Trophoblast cell (in vitro differentiated cells and primary cell): Measurements from ENCODE around the gene PIK3CB.

ENCODE experiments used
- DNase-seq, 2 donors: peaks; one replicate each; pipeline ENCODE4 v3.0.0-alpha.2; 2016
- H2AFZ ChIP-seq: 2 replicates; pipeline ENCODE4 v1.6.1; 2013; ENCODE audit warnings: low read length, moderate library complexity, mild to moderate bottlenecking; ENCODE audit not compliant: insufficient read depth, poor library complexity
- H2AK5ac ChIP-seq: 2 replicates; pipeline ENCODE4 v1.6.1; 2013; ENCODE audit warnings: mild to moderate bottlenecking, low read length
- H2BK120ac ChIP-seq: 2 replicates; pipeline ENCODE4 v1.6.1; 2013; ENCODE audit warnings: low read length, mild to moderate bottlenecking, moderate library complexity; ENCODE audit not compliant: insufficient read depth, poor library complexity
- H2BK12ac ChIP-seq: 2 replicates; pipeline ENCODE4 v1.6.1; 2013; ENCODE audit warnings: mild to moderate bottlenecking, low read length, moderate library complexity
- H2BK5ac ChIP-seq: 2 replicates; pipeline ENCODE4 v1.6.1; 2013; ENCODE audit warnings: low read length, low read depth, moderate library complexity, mild to moderate bottlenecking; ENCODE audit not compliant: poor library complexity
- H3K14ac ChIP-seq: 2 replicates; pipeline ENCODE4 v1.6.1; 2013; ENCODE audit warnings: mild to moderate bottlenecking, low read length
- H3K18ac ChIP-seq: 2 replicates; pipeline ENCODE4 v1.6.1; 2013; ENCODE audit warnings: mild to moderate bottlenecking, low read length
- H3K23ac ChIP-seq: 2 replicates; pipeline ENCODE4 v1.6.1; 2013; ENCODE audit warnings: low read length
- H3K27ac ChIP-seq: 2 replicates; pipeline ENCODE4 v1.5.1; 2013; ENCODE audit warnings: low read depth, mild to moderate bottlenecking, inconsistent platforms, low read length, moderate library complexity
- H3K27me3 ChIP-seq: 2 replicates; pipeline ENCODE4 v1.6.1; 2013; ENCODE audit warnings: inconsistent platforms, mild to moderate bottlenecking, low read length, moderate library complexity; ENCODE audit not compliant: insufficient read depth
- H3K36me3 ChIP-seq, 2 experiments: 1 replicate in 1 of 2; 2 replicates in 1 of 2; pipeline ENCODE4 v1.6.1; 2013; ENCODE audit warnings: low read length in 2 of 2, mild to moderate bottlenecking in 2 of 2, moderate library complexity in 1 of 2; ENCODE audit not compliant: insufficient read depth in 2 of 2, control insufficient read depth in 1 of 2
- H3K4ac ChIP-seq: 2 replicates; pipeline ENCODE4 v1.6.1; 2013; ENCODE audit warnings: low read depth, mild to moderate bottlenecking, low read length, moderate library complexity
- H3K4me1 ChIP-seq, 2 experiments: 1 replicate in 1 of 2; 2 replicates in 1 of 2; pipeline ENCODE4 v1.6.1; 2013; ENCODE audit warnings: low read length in 2 of 2, mild to moderate bottlenecking in 2 of 2, moderate library complexity in 1 of 2; ENCODE audit not compliant: insufficient read depth in 2 of 2, control insufficient read depth in 1 of 2
- H3K4me2 ChIP-seq: 2 replicates; pipeline ENCODE4 v1.6.1; 2013; ENCODE audit warnings: inconsistent platforms, mild to moderate bottlenecking, low read length, moderate library complexity
- H3K4me3 ChIP-seq: 2 replicates; pipeline ENCODE4 v1.5.1; 2013; ENCODE audit warnings: mild to moderate bottlenecking, low read depth, low read length, inconsistent platforms
- H3K79me1 ChIP-seq: one replicate; pipeline ENCODE4 v1.6.1; 2013; ENCODE audit warnings: low read length
- H3K79me2 ChIP-seq: 2 replicates; pipeline ENCODE4 v1.6.1; 2013; ENCODE audit warnings: low read length, mild to moderate bottlenecking; ENCODE audit not compliant: control insufficient read depth, insufficient read depth, poor library complexity
- H3K9ac ChIP-seq: 2 replicates; pipeline ENCODE4 v1.6.1; 2013; ENCODE audit warnings: mild to moderate bottlenecking, low read length
- H3K9me3 ChIP-seq: 2 replicates; pipeline ENCODE4 v1.6.1; 2013; ENCODE audit warnings: low read depth, mild to moderate bottlenecking, control low read depth, inconsistent platforms, low read length; ENCODE audit not compliant: insufficient read depth
- H4K12ac ChIP-seq: 2 replicates; pipeline ENCODE4 v1.6.1; 2013; ENCODE audit warnings: low read depth, mild to moderate bottlenecking, low read length, moderate library complexity
- H4K8ac ChIP-seq: 2 replicates; pipeline ENCODE4 v1.6.1; 2013; ENCODE audit warnings: low read depth, mild to moderate bottlenecking, low read length, moderate library complexity
- H4K91ac ChIP-seq: one replicate; pipeline ENCODE4 v1.6.1; 2013; ENCODE audit warnings: low read depth, mild to moderate bottlenecking, low read length, moderate library complexity
- WGBS: extraction: QIAGEN DNeasy Blood & Tissue Kit; methylation state at CpG from one replicate; pipeline ENCODE4 v1.1.7; 2013; ENCODE audit warnings: missing lambda C conversion rate; ENCODE audit not compliant: insufficient read length, insufficient coverage; ENCODE audit errors: extremely low coverage; 5-methylcytosine and 5-hydroxymethylcytosine counted together

PIK3CB gene

GRCh38 chr3:138687236-138687635, 147.5 kb downstream of the PIK3CB start:
- H2AK5ac ChIP-seq: no peak overlapping the region
- H2BK5ac ChIP-seq: no peak overlapping the region
- WGBS: no CpG with 5 or more reads among the region's 1 CpG
- no peak overlapping the region for H4K8ac ChIP-seq
- no peak overlapping the region for H4K91ac ChIP-seq
- H3K4me2 ChIP-seq: no peak overlapping the region
- H3K36me3 ChIP-seq: peaks cover 4% of the 10 kb centered on the region in 2 experiments
- H3K14ac ChIP-seq: no peak overlapping the region
- no peaks in the 10 kb centered on the region for H3K4me1 ChIP-seq
- no peak overlapping the region for H4K12ac ChIP-seq
- no peaks in the 10 kb centered on the region for H3K27me3 ChIP-seq
- DNase-seq: no peak
- no peaks in the 10 kb centered on the region for H3K9me3 ChIP-seq
- H3K27ac ChIP-seq: no peak overlapping the region
- no peak overlapping the region for H2BK12ac ChIP-seq
- H3K4ac ChIP-seq: no peak overlapping the region
- no peak overlapping the region for H2AFZ ChIP-seq
- no peaks in the 10 kb centered on the region for H3K79me2 ChIP-seq
- no peak overlapping the region for H3K23ac ChIP-seq
- no peak overlapping the region for H3K9ac ChIP-seq
- H3K18ac ChIP-seq: no peak overlapping the region
- no peak overlapping the region for H2BK120ac ChIP-seq
- H3K79me1 ChIP-seq: no peaks in the 10 kb centered on the region
- H3K4me3 ChIP-seq: no peak overlapping the region

GRCh38 chr3:138686771-138687221, 147.9 kb downstream of the PIK3CB start:
- Histone ChIP-seq H2AFZ (no peak overlapping the region), H3K4ac (no peak overlapping the region), H3K4me1 (no peaks in the 10 kb centered on the region), H4K8ac (no peak overlapping the region), H3K9ac (no peak overlapping the region), H3K14ac (no peak overlapping the region), H3K27me3 (no peaks in the 10 kb centered on the region), H2BK5ac (no peak overlapping the region), H4K12ac (no peak overlapping the region), H2BK120ac (no peak overlapping the region), H3K36me3 (peaks cover 4 to 5% of the 10 kb centered on the region in 2 experiments), H3K79me2 (no peaks in the 10 kb centered on the region), H3K4me2 (no peak overlapping the region), H3K18ac (no peak overlapping the region), H3K27ac (no peak overlapping the region), H3K79me1 (no peaks in the 10 kb centered on the region), H4K91ac (no peak overlapping the region), H3K4me3 (no peak overlapping the region), H3K9me3 (no peaks in the 10 kb centered on the region), H2AK5ac (no peak overlapping the region), H3K23ac (no peak overlapping the region), H2BK12ac (no peak overlapping the region)
- DNase-seq: no peak

- no peaks in the 10 kb centered on the region for H3K27me3 ChIP-seq
- no peak overlapping the region for H3K4me3 ChIP-seq
These were observed 150.3 kb downstream of the PIK3CB start for GRCh38 chr3:138684396-138684795.

GRCh38 chr3:138682648-138683047, 152.1 kb downstream of the PIK3CB start:
- Histone ChIP-seq H3K9ac (no peak overlapping the region), H3K36me3 (peaks cover 7 to 10% of the 10 kb centered on the region in 2 experiments), H3K4ac (no peak overlapping the region), H2BK12ac (no peak overlapping the region), H3K14ac (no peak overlapping the region), H4K8ac (no peak overlapping the region), H3K18ac (no peak overlapping the region), H3K27ac (no peak overlapping the region), H3K79me1 (no peaks in the 10 kb centered on the region), H3K9me3 (no peaks in the 10 kb centered on the region), H2BK120ac (no peak overlapping the region), H4K12ac (no peak overlapping the region), H3K4me1 (no peaks in the 10 kb centered on the region), H3K27me3 (no peaks in the 10 kb centered on the region), H4K91ac (no peak overlapping the region), H2AFZ (no peak overlapping the region), H3K4me2 (no peak overlapping the region), H3K79me2 (no peaks in the 10 kb centered on the region), H3K4me3 (no peak overlapping the region), H3K23ac (no peak overlapping the region), H2AK5ac (no peak overlapping the region), H2BK5ac (no peak overlapping the region)
- no peak for DNase-seq

More at GRCh38 chr3:138684396-138684795, 150.3 kb downstream of the PIK3CB start:
- H2AK5ac ChIP-seq: no peak overlapping the region
- H4K91ac ChIP-seq: no peak overlapping the region
- no peak overlapping the region for H2AFZ ChIP-seq
- H3K9me3 ChIP-seq: no peaks in the 10 kb centered on the region
- H3K9ac ChIP-seq: peak overlapping the region; percentile 40
- no peak overlapping the region for H2BK120ac ChIP-seq
- no peaks in the 10 kb centered on the region for H3K79me1 ChIP-seq
- WGBS: no CpG with 5 or more reads among the region's 4 CpGs
- no peaks in the 10 kb centered on the region for H3K79me2 ChIP-seq
- no peak overlapping the region for H3K23ac ChIP-seq
- no peak overlapping the region for H3K18ac ChIP-seq
- no peaks in the 10 kb centered on the region for H3K4me1 ChIP-seq
- DNase-seq: no peak
- H4K12ac ChIP-seq: no peak overlapping the region
- H3K4ac ChIP-seq: no peak overlapping the region
- H3K36me3 ChIP-seq: peaks cover 5 to 7% of the 10 kb centered on the region in 2 experiments
- H4K8ac ChIP-seq: no peak overlapping the region
- no peak overlapping the region for H2BK5ac ChIP-seq
- no peak overlapping the region for H3K27ac ChIP-seq
- H2BK12ac ChIP-seq: no peak overlapping the region
- no peak overlapping the region for H3K4me2 ChIP-seq
- no peak overlapping the region for H3K14ac ChIP-seq
